ENCODE data around the gene DOCK1.

Gene DOCK1

GRCh38 chr10:126949161-126949503, 43.9 kb downstream of the DOCK1 start:
- H3K4me3 ChIP-seq (ENCODE audit: low read depth, low read length), result no peak overlapping the region

GRCh38 chr10:126950401-126951105, 45.3 kb downstream of the DOCK1 start:
- H3K4me3 ChIP-seq (ENCODE audit: low read depth, low read length), result no peak overlapping the region

- H3K4me3 ChIP-seq (ENCODE audit: low read depth, low read length), result no peak overlapping the region
Measured at GRCh38 chr10:126953886-126954285, 48.7 kb downstream of the DOCK1 start.

- H3K4me3 ChIP-seq (ENCODE audit: low read depth, low read length), result no peak overlapping the region
Measured at GRCh38 chr10:126955396-126955795, 50.2 kb downstream of the DOCK1 start.

GRCh38 chr10:126955934-126956711, 50.9 kb downstream of the DOCK1 start:
- no peak overlapping the region for H3K4me3 ChIP-seq (ENCODE audit: low read depth, low read length)

GRCh38 chr10:126956712-126957108, 51.5 kb downstream of the DOCK1 start:
- no peak overlapping the region for H3K4me3 ChIP-seq (ENCODE audit: low read depth, low read length)

GRCh38 chr10:126957111-126957510, 51.9 kb downstream of the DOCK1 start:
- H3K4me3 ChIP-seq (ENCODE audit: low read depth, low read length), result no peak overlapping the region

GRCh38 chr10:126959431-126959830, 54.2 kb downstream of the DOCK1 start:
- H3K4me3 ChIP-seq (ENCODE audit: low read depth, low read length), result no peak overlapping the region

- H3K4me3 ChIP-seq (ENCODE audit: low read depth, low read length), result no peak overlapping the region
Measured at GRCh38 chr10:126959906-126960685, 54.9 kb downstream of the DOCK1 start.

GRCh38 chr10:126963354-126963753, 58.1 kb downstream of the DOCK1 start:
- H3K4me3 ChIP-seq (ENCODE audit: low read depth, low read length), result no peak overlapping the region

GRCh38 chr10:126964190-126964589, 59.0 kb downstream of the DOCK1 start:
- H3K4me3 ChIP-seq (ENCODE audit: low read depth, low read length), result no peak overlapping the region

GRCh38 chr10:126966938-126967337, 61.7 kb downstream of the DOCK1 start:
- H3K4me3 ChIP-seq (ENCODE audit: low read depth, low read length), result no peak overlapping the region

GRCh38 chr10:126969310-126969709, 64.1 kb downstream of the DOCK1 start:
- no peak overlapping the region for H3K4me3 ChIP-seq (ENCODE audit: low read depth, low read length)

- H3K4me3 ChIP-seq (ENCODE audit: low read depth, low read length), result no peak overlapping the region
Measured at GRCh38 chr10:126972635-126973414, 67.6 kb downstream of the DOCK1 start.

GRCh38 chr10:126975221-126975620, 70.0 kb downstream of the DOCK1 start:
- no peak overlapping the region for H3K4me3 ChIP-seq (ENCODE audit: low read depth, low read length)

- no peak overlapping the region for H3K4me3 ChIP-seq (ENCODE audit: low read depth, low read length)
Measured at GRCh38 chr10:126977216-126977615, 72.0 kb downstream of the DOCK1 start.

- no peak overlapping the region for H3K4me3 ChIP-seq (ENCODE audit: low read depth, low read length)
Measured at GRCh38 chr10:126979311-126979710, 74.1 kb downstream of the DOCK1 start.

- H3K4me3 ChIP-seq (ENCODE audit: low read depth, low read length), result no peak overlapping the region
Measured at GRCh38 chr10:126993208-126993607, 88.0 kb downstream of the DOCK1 start.

GRCh38 chr10:126997801-126998590, 92.8 kb downstream of the DOCK1 start:
- H3K4me3 ChIP-seq (ENCODE audit: low read depth, low read length), result no peak overlapping the region

- H3K4me3 ChIP-seq (ENCODE audit: low read depth, low read length), result no peak overlapping the region
Measured at GRCh38 chr10:127000598-127000997, 95.4 kb downstream of the DOCK1 start.

All from iPS-11a (cell line).